Measurements from ENCODE around the gene TMPRSS4. TPM values are rescaled to one million over a fixed set of nuclear protein-coding genes. Genes with fewer than 3 reads are reported as not detected.

TMPRSS4 gene
- total and polyA plus RNA-seq, 9 of the 15 experiments (the other 6 are each of a cell fraction or from before 2014, with no cell fraction given), result 4.0 to 10.0 (median 5.6) TPM

DNA sequence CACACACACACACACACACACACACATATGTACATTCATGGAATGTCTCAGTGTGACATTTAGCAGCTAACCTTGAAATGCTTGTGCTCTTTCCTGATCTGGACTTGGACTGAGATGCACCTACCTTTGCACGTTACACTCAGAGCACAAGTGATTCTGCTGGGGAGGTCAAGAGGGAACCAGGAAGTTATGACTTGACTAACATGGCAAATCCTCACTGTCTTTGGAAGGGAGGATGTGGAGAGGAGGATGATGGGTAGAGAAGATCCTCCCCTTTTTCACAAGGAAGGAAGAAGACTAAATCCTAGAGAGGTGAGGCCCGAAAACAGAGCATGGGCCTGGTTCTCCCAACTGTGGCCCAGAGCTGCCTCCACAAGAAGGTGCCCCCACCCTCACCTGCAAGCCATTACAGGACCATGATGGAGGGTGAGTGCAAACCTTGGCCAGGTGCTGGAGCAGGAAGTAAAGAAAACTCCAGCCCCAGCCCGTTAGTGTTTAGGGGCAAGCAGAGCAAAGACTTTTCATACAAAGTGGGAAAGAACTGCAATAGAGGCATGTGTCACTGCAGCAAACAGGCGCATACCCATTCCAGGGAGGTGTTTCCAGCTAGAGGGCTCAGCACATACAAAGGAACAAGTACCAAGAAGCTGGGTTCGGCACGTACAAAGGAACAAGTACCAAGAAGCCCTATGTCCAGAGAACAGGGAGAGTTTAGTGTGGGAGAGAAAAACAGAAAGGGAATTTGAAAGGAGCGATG, 49.4 kb downstream of the TMPRSS4 start (continued):
- TF ChIP-seq, protein P1, sequence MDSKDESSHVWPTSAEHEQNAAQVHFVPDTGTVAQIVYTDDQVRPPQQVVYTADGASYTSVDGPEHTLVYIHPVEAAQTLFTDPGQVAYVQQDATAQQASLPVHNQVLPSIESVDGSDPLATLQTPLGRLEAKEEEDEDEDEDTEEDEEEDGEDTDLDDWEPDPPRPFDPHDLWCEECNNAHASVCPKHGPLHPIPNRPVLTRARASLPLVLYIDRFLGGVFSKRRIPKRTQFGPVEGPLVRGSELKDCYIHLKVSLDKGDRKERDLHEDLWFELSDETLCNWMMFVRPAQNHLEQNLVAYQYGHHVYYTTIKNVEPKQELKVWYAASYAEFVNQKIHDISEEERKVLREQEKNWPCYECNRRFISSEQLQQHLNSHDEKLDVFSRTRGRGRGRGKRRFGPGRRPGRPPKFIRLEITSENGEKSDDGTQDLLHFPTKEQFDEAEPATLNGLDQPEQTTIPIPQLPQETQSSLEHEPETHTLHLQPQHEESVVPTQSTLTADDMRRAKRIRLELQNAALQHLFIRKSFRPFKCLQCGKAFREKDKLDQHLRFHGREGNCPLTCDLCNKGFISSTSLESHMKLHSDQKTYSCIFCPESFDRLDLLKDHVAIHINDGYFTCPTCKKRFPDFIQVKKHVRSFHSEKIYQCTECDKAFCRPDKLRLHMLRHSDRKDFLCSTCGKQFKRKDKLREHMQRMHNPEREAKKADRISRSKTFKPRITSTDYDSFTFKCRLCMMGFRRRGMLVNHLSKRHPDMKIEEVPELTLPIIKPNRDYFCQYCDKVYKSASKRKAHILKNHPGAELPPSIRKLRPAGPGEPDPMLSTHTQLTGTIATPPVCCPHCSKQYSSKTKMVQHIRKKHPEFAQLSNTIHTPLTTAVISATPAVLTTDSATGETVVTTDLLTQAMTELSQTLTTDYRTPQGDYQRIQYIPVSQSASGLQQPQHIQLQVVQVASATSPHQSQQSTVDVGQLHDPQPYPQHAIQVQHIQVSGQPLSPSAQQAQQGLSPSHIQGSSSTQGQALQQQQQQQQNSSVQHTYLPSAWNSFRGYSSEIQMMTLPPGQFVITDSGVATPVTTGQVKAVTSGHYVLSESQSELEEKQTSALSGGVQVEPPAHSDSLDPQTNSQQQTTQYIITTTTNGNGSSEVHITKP (IDR thresholded peaks at IDR 0.05; ENCODE audit: partially characterized antibody), result no peak
- TF ChIP-seq TAL1 (IDR thresholded peaks at IDR 0.05) (no peak), ZNF77 (CRISPR knock-in tag; IDR thresholded peaks at IDR 0.05) (peak; percentile 68; the same call in 1 of the 2 replicates), TEAD4 (IDR thresholded peaks at IDR 0.05; ENCODE audit: low read length) (peak; percentile 71; the same call in 1 of the 2 replicates), TEAD4 (CRISPR knock-in tag; IDR thresholded peaks at IDR 0.05; ENCODE audit: borderline replicate concordance) (no peak), ZNF408 (CRISPR knock-in tag; IDR thresholded peaks at IDR 0.05; ENCODE audit: low read depth) (no peak), MCM2 (IDR thresholded peaks at IDR 0.05; ENCODE audit: low read depth) (no peak), CXXC5 (CRISPR knock-in tag; IDR thresholded peaks at IDR 0.05) (no peak), ESRRA (IDR thresholded peaks at IDR 0.05; ENCODE audit: borderline replicate concordance, low read depth) (no peak), ZNF79 (CRISPR knock-in tag; IDR thresholded peaks at IDR 0.05; ENCODE audit: low read depth) (no peak), RBM17 (IDR thresholded peaks at IDR 0.05; ENCODE audit: borderline replicate concordance, low read depth, low read length) (no peak), TGIF2 (CRISPR knock-in tag; IDR thresholded peaks at IDR 0.05) (no peak), ZNF143 (CRISPR knock-in tag; IDR thresholded peaks at IDR 0.05) (peak; percentile 72), KLF10 (CRISPR knock-in tag; IDR thresholded peaks at IDR 0.05) (peak; percentile 84), HEY1 (CRISPR knock-in tag; IDR thresholded peaks at IDR 0.05; ENCODE audit: borderline replicate concordance) (no peak)
- TF ChIP-seq, protein P2, sequence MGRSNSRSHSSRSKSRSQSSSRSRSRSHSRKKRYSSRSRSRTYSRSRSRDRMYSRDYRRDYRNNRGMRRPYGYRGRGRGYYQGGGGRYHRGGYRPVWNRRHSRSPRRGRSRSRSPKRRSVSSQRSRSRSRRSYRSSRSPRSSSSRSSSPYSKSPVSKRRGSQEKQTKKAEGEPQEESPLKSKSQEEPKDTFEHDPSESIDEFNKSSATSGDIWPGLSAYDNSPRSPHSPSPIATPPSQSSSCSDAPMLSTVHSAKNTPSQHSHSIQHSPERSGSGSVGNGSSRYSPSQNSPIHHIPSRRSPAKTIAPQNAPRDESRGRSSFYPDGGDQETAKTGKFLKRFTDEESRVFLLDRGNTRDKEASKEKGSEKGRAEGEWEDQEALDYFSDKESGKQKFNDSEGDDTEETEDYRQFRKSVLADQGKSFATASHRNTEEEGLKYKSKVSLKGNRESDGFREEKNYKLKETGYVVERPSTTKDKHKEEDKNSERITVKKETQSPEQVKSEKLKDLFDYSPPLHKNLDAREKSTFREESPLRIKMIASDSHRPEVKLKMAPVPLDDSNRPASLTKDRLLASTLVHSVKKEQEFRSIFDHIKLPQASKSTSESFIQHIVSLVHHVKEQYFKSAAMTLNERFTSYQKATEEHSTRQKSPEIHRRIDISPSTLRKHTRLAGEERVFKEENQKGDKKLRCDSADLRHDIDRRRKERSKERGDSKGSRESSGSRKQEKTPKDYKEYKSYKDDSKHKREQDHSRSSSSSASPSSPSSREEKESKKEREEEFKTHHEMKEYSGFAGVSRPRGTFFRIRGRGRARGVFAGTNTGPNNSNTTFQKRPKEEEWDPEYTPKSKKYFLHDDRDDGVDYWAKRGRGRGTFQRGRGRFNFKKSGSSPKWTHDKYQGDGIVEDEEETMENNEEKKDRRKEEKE (IDR thresholded peaks at IDR 0.05; ENCODE audit: borderline replicate concordance in 1 of 2, control insufficient read depth in 1 of 2, low read depth in 2 of 2, low read length in 1 of 2), result peak in 1 of 2 experiments; percentile 87; a peak in 1 of 4 replicates
- TF ChIP-seq, protein P3, sequence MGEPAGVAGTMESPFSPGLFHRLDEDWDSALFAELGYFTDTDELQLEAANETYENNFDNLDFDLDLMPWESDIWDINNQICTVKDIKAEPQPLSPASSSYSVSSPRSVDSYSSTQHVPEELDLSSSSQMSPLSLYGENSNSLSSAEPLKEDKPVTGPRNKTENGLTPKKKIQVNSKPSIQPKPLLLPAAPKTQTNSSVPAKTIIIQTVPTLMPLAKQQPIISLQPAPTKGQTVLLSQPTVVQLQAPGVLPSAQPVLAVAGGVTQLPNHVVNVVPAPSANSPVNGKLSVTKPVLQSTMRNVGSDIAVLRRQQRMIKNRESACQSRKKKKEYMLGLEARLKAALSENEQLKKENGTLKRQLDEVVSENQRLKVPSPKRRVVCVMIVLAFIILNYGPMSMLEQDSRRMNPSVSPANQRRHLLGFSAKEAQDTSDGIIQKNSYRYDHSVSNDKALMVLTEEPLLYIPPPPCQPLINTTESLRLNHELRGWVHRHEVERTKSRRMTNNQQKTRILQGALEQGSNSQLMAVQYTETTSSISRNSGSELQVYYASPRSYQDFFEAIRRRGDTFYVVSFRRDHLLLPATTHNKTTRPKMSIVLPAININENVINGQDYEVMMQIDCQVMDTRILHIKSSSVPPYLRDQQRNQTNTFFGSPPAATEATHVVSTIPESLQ (CRISPR knock-in tag; IDR thresholded peaks at IDR 0.05), result no peak
- TF ChIP-seq, protein P4, sequence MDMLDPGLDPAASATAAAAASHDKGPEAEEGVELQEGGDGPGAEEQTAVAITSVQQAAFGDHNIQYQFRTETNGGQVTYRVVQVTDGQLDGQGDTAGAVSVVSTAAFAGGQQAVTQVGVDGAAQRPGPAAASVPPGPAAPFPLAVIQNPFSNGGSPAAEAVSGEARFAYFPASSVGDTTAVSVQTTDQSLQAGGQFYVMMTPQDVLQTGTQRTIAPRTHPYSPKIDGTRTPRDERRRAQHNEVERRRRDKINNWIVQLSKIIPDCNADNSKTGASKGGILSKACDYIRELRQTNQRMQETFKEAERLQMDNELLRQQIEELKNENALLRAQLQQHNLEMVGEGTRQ (CRISPR knock-in tag; IDR thresholded peaks at IDR 0.05), result no peak
